GM18498 (cell line): ENCODE results near the gene PPME1.

Source experiments
- ATAC-seq: cut with Tn5 transposase; IDR thresholded peaks from one replicate; pipeline ENCODE4 v1.9.1; 2021; ENCODE audit warnings: mild to moderate bottlenecking, moderate library complexity; ENCODE audit not compliant: unreplicated experiment

Gene PPME1

GRCh38 chr11:74221816-74222215 lies 50.7 kb downstream of the PPME1 start:
- no peak for ATAC-seq

GRCh38 chr11:74225565-74225964 lies 54.5 kb downstream of the PPME1 start:
- no peak for ATAC-seq

GRCh38 chr11:74226907-74227306 lies 55.8 kb downstream of the PPME1 start:
- no peak for ATAC-seq

GRCh38 chr11:74232311-74232950 lies 61.3 kb downstream of the PPME1 start:
- ATAC-seq: no peak

GRCh38 chr11:74233683-74234082 lies 62.6 kb downstream of the PPME1 start:
- no peak for ATAC-seq

- ATAC-seq: no peak
Measured at GRCh38 chr11:74235121-74235520, 64.0 kb downstream of the PPME1 start.

GRCh38 chr11:74237541-74237940 lies 66.5 kb downstream of the PPME1 start:
- ATAC-seq: no peak

GRCh38 chr11:74238243-74238642 lies 67.2 kb downstream of the PPME1 start:
- no peak for ATAC-seq

- ATAC-seq: no peak
Measured at GRCh38 chr11:74248469-74248868, 77.4 kb downstream of the PPME1 start.

- no peak for ATAC-seq
Measured at GRCh38 chr11:74249496-74249895, 78.4 kb downstream of the PPME1 start.

- no peak for ATAC-seq
Measured at GRCh38 chr11:74253361-74253760, 82.3 kb downstream of the PPME1 start.

GRCh38 chr11:74255741-74256375 lies 84.8 kb downstream of the PPME1 start:
- no peak for ATAC-seq

- ATAC-seq: no peak
Measured at GRCh38 chr11:74256378-74257133, 85.5 kb downstream of the PPME1 start.

GRCh38 chr11:74257959-74258553 lies 87.0 kb downstream of the PPME1 start:
- ATAC-seq: no peak

- ATAC-seq: no peak
Measured at GRCh38 chr11:74262725-74263124, 91.6 kb downstream of the PPME1 start.

GRCh38 chr11:74265256-74265655 lies 94.2 kb downstream of the PPME1 start:
- ATAC-seq: no peak

- ATAC-seq: no peak
Measured at GRCh38 chr11:74267014-74267413, 95.9 kb downstream of the PPME1 start.

GRCh38 chr11:74268456-74268855 lies 97.4 kb downstream of the PPME1 start:
- ATAC-seq: no peak

- ATAC-seq: no peak
Measured at GRCh38 chr11:74269161-74269811, 98.2 kb downstream of the PPME1 start.

GRCh38 chr11:74272276-74272675 lies 101.2 kb downstream of the PPME1 start:
- ATAC-seq: no peak

- no peak for ATAC-seq
Measured at GRCh38 chr11:74276581-74276980, 105.5 kb downstream of the PPME1 start.
